D721Med (cell line): Measurements from ENCODE around the gene LINGO3.

Experiments
- DNase-seq: peaks from one replicate; pipeline ENCODE4 v3.0.0; 2011; ENCODE audit warnings: low spot score; ENCODE audit not compliant: insufficient read length
- FAIRE-seq: peaks from 2 replicates; lab custom pipeline; 2011; peaks lifted over from hg19 to GRCh38; lab: Jason Lieb, UNC
- CTCF ChIP-seq: IDR thresholded peaks from 2 replicates; pipeline ENCODE4 v1.5.1; 2012; ENCODE audit warnings: mild to moderate bottlenecking, control low read depth; ENCODE audit not compliant: insufficient read depth; ENCODE audit errors: missing control alignments

The LINGO3 gene

GRCh38 chr19:2278459-2279158 is 29.3 kb downstream of the LINGO3 start:
- FAIRE-seq, result no peak
- no peak for TF ChIP-seq CTCF
- DNase-seq, result no peak

- TF ChIP-seq CTCF, result no peak
- no peak for DNase-seq
- no peak for FAIRE-seq
Measured at GRCh38 chr19:2277138-2277537, 30.8 kb downstream of the LINGO3 start.

GRCh38 chr19:2276429-2276986 is 31.4 kb downstream of the LINGO3 start:
- no peak for TF ChIP-seq CTCF
- FAIRE-seq (no peak), DNase-seq (no peak)

GRCh38 chr19:2275588-2276428 is 32.1 kb downstream of the LINGO3 start:
- no peak for FAIRE-seq
- no peak for DNase-seq
- no peak for TF ChIP-seq CTCF

GRCh38 chr19:2274931-2275535 is 32.9 kb downstream of the LINGO3 start:
- no peak for DNase-seq
- no peak for FAIRE-seq
- peak; percentile 69 for TF ChIP-seq CTCF

GRCh38 chr19:2274185-2274711 is 33.7 kb downstream of the LINGO3 start:
- DNase-seq, result no peak
- FAIRE-seq, result no peak
- no peak for TF ChIP-seq CTCF
